ENCODE measurements around the gene DBNDD1.
"Not testable (repeated sequence)": the region's sequence is repeated elsewhere in the genome, so short reads cannot be mapped to it uniquely, and the experiment has no call there.

Gene DBNDD1

GRCh38 chr16:89969741-89970410 lies 49.4 kb downstream of the DBNDD1 start:
- H3K27me3 ChIP-seq (replicated peaks), result no peaks in the 10 kb centered on the region
- H3K27ac ChIP-seq, result no peak overlapping the region
- in situ Hi-C loops (cut with HindIII; ENCODE audit: low pct_ligation_motif_present, low sequenced_read_pairs), result no loop called here
- no peak for TF ChIP-seq CTCF (IDR thresholded peaks at IDR 0.05; ENCODE audit: low read depth, low read length, missing control alignments)
- no peaks in the 10 kb centered on the region for H3K36me3 ChIP-seq (replicated peaks)
- DNase-seq, result no peak
- no peak overlapping the region for H3K4me3 ChIP-seq (ENCODE audit: low read depth, low read length)

DNA sequence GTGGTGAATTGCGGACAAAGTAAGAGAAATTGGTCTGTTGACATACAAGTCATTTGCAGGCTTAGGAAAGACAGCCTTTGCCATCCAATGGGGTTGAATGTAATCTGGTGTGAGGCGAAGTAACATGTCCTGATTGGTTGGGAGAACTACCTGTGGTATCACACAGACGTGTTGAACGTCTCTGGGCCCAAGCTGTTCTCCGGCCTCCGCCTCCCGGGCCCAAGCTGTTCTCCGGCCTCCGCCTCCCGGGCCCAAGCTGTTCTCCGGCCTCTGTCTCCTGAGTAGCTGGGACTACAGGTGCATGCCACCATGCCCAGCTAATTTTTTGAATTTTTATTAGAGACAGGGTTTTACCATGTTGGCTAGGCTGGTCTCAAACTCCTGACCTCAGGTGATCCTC lies 51.2 kb downstream of the DBNDD1 start:
- H3K4me3 ChIP-seq (ENCODE audit: low read depth, low read length); H3K36me3 ChIP-seq (replicated peaks); in situ Hi-C loops (cut with HindIII; ENCODE audit: low pct_ligation_motif_present, low sequenced_read_pairs); DNase-seq; H3K27ac ChIP-seq; H3K27me3 ChIP-seq (replicated peaks): not testable (repeated sequence)

- H3K36me3 ChIP-seq (replicated peaks); in situ Hi-C loops (cut with HindIII; ENCODE audit: low pct_ligation_motif_present, low sequenced_read_pairs); H3K27ac ChIP-seq; DNase-seq; H3K27me3 ChIP-seq (replicated peaks); H3K4me3 ChIP-seq (ENCODE audit: low read depth, low read length): not testable (repeated sequence)
Observed at GRCh38 chr16:89967436-89967835, 51.8 kb downstream of the DBNDD1 start.

- no peak overlapping the region for H3K27ac ChIP-seq
- no peak for TF ChIP-seq CTCF (IDR thresholded peaks at IDR 0.05; ENCODE audit: low read depth, low read length, missing control alignments)
- no peak overlapping the region for H3K4me3 ChIP-seq (ENCODE audit: low read depth, low read length)
- DNase-seq, result no peak
- in situ Hi-C loops (cut with HindIII; ENCODE audit: low pct_ligation_motif_present, low sequenced_read_pairs), result no loop called here
- no peaks in the 10 kb centered on the region for H3K27me3 ChIP-seq (replicated peaks)
- H3K36me3 ChIP-seq (replicated peaks), result no peaks in the 10 kb centered on the region
Observed at GRCh38 chr16:89966756-89967155, 52.5 kb downstream of the DBNDD1 start.

DNA sequence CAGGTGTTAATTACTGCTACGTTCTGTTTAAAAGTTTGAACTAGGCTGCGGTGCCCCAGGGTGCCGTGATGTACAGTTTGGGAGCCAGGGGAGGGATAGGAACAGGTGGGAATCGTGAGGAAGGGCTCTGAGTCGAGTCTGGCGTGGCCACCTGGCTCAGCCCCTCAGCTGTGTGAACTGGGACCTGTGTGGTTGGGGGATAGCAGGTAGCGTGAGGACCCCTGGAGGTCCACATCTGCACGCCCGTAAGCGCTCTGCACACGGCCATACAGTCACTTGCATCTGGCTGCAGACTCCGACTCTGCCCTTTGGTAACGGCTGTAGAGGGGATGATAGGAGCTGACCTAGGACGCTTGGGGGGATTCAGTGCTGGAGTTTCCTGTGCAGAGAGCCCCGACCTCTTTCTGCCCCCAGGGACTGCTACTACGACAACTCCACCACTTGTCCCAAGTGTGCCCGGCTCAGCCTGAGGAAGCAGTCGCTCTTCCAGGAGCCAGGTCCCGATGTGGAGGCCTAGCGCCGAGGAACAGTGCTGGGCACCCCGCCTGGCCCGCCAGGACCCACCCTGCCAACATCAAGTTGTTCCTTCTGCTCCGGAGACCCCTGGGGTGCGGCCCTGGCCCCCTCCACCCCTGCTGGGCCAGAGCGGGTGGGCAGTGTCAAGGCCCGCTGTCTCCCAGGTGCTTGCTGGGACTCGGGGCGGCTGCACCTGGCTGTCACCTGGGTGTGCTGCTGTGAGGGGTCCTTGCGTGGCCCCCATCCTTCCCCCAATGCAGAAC lies 53.6 kb downstream of the DBNDD1 start:
- Histone ChIP-seq H3K27me3 (replicated peaks) (no peaks in the 10 kb centered on the region), H3K27ac (no peak overlapping the region), H3K4me3 (ENCODE audit: low read depth, low read length) (no peak overlapping the region), H3K36me3 (replicated peaks) (peaks cover 6% of the 10 kb centered on the region)
- in situ Hi-C loops (cut with HindIII; ENCODE audit: low pct_ligation_motif_present, low sequenced_read_pairs), result no loop called here
- no peak for TF ChIP-seq CTCF (IDR thresholded peaks at IDR 0.05; ENCODE audit: low read depth, low read length, missing control alignments)
- DNase-seq, result no peak

GRCh38 chr16:89964201-89964600 lies 55.1 kb downstream of the DBNDD1 start:
- Histone ChIP-seq H3K27me3 (replicated peaks) (no peaks in the 10 kb centered on the region), H3K27ac (no peak overlapping the region), H3K4me3 (ENCODE audit: low read depth, low read length) (no peak overlapping the region), H3K36me3 (replicated peaks) (peaks cover 8% of the 10 kb centered on the region)
- no peak for DNase-seq
- in situ Hi-C loops (cut with HindIII; ENCODE audit: low pct_ligation_motif_present, low sequenced_read_pairs), result no loop called here
- no peak for TF ChIP-seq CTCF (IDR thresholded peaks at IDR 0.05; ENCODE audit: low read depth, low read length, missing control alignments)
